Osteocyte (in vitro differentiated cells): ENCODE measurements around the gene CDH6. TPM values are rescaled to one million over a fixed set of nuclear protein-coding genes. Genes with fewer than 3 reads are reported as not detected.

Experiments
- DNase-seq: peaks from one replicate; pipeline ENCODE4 v3.0.0; 2021; ENCODE audit warnings: mixed read lengths; ENCODE audit not compliant: unreplicated experiment; ENCODE audit errors: extremely low spot score
- H3K27ac Mint-ChIP-seq: one replicate; pipeline ENCODE4 v1.8.0; 2021; ENCODE audit warnings: mild to moderate bottlenecking, mixed read lengths; ENCODE audit not compliant: unreplicated experiment
- H3K27me3 Mint-ChIP-seq: one replicate; pipeline ENCODE4 v1.8.0; 2021; ENCODE audit warnings: mixed read lengths; ENCODE audit not compliant: unreplicated experiment
- H3K36me3 Mint-ChIP-seq: one replicate; pipeline ENCODE4 v1.8.0; 2021; ENCODE audit warnings: mixed read lengths; ENCODE audit not compliant: unreplicated experiment
- H3K4me1 Mint-ChIP-seq: one replicate; pipeline ENCODE4 v1.8.0; 2021; ENCODE audit warnings: mixed read lengths; ENCODE audit not compliant: unreplicated experiment
- H3K4me3 Mint-ChIP-seq: one replicate; pipeline ENCODE4 v1.8.0; 2021; ENCODE audit warnings: mild to moderate bottlenecking, moderate library complexity, mixed read lengths; ENCODE audit not compliant: unreplicated experiment
- H3K9me3 Mint-ChIP-seq: one replicate; pipeline ENCODE4 v1.8.0; 2021; ENCODE audit warnings: mixed read lengths; ENCODE audit not compliant: unreplicated experiment
- CTCF ChIP-seq: fragments of 200-600 bp; sonication (generic); IDR thresholded peaks from 2 replicates; pipeline ENCODE4 v1.5.0; 2021; ENCODE audit warnings: antibody characterized with exemption, mild to moderate bottlenecking, moderate library complexity
- total RNA-seq: library from RNA; stranded (reverse); gene quantifications from 2 replicates; pipeline ENCODE4 v1.2.1, GENCODE V29; 2021

The CDH6 gene
- total RNA-seq, 1 donor from 2014 or later, result 792 TPM

GRCh38 chr5:31289429-31289828 is 95.9 kb downstream of the CDH6 start:
- Mint-ChIP-seq H3K27me3 (no peaks in the 10 kb centered on the region), H3K27ac (peak overlapping the region; percentile 62), H3K4me1 (peaks cover 74% of the 10 kb centered on the region), H3K9me3 (no peaks in the 10 kb centered on the region), H3K36me3 (peaks cover 68% of the 10 kb centered on the region), H3K4me3 (no peak overlapping the region)
- DNase-seq, result no peak
- no peak for TF ChIP-seq CTCF

- Mint-ChIP-seq H3K36me3 (peaks cover 73% of the 10 kb centered on the region), H3K4me1 (peaks cover 66% of the 10 kb centered on the region), H3K27ac (peak overlapping the region; percentile 70), H3K27me3 (no peaks in the 10 kb centered on the region), H3K9me3 (no peaks in the 10 kb centered on the region), H3K4me3 (no peak overlapping the region)
- DNase-seq, result no peak
- no peak for TF ChIP-seq CTCF
These were observed 97.9 kb downstream of the CDH6 start for GRCh38 chr5:31291323-31291854.

- Mint-ChIP-seq H3K27ac (peak overlapping the region; percentile 43), H3K9me3 (no peaks in the 10 kb centered on the region), H3K4me1 (peaks cover 10% of the 10 kb centered on the region), H3K4me3 (no peak overlapping the region), H3K27me3 (no peaks in the 10 kb centered on the region), H3K36me3 (peaks cover 88% of the 10 kb centered on the region)
- no peak for DNase-seq
- no peak for TF ChIP-seq CTCF
These were observed 107.0 kb downstream of the CDH6 start for GRCh38 chr5:31300501-31300900.

- DNase-seq, result no peak
- H3K36me3 Mint-ChIP-seq, result peaks cover 87% of the 10 kb centered on the region
- no peaks in the 10 kb centered on the region for H3K9me3 Mint-ChIP-seq
These were observed 108.3 kb downstream of the CDH6 start for GRCh38 chr5:31301833-31302232.

GRCh38 chr5:31303688-31304087 is 110.2 kb downstream of the CDH6 start:
- no peak for DNase-seq
- no peaks in the 10 kb centered on the region for H3K27me3 Mint-ChIP-seq
- H3K4me1 Mint-ChIP-seq, result peaks cover 4% of the 10 kb centered on the region
- H3K36me3 Mint-ChIP-seq, result peaks cover 83% of the 10 kb centered on the region
- H3K4me3 Mint-ChIP-seq, result no peak overlapping the region
- no peak for TF ChIP-seq CTCF
- no peak overlapping the region for H3K27ac Mint-ChIP-seq
- H3K9me3 Mint-ChIP-seq, result no peaks in the 10 kb centered on the region

More at GRCh38 chr5:31301833-31302232, 108.3 kb downstream of the CDH6 start:
- Mint-ChIP-seq H3K4me3 (no peak overlapping the region), H3K27ac (peak overlapping the region; percentile 41), H3K4me1 (peaks cover 5% of the 10 kb centered on the region), H3K27me3 (no peaks in the 10 kb centered on the region)
- no peak for TF ChIP-seq CTCF
